PC-9 (cell line): ENCODE measurements around the gene AKAP8. TPM values are rescaled to one million over a fixed set of nuclear protein-coding genes. Genes with fewer than 3 reads are reported as not detected.
"Not testable (repeated sequence)": the region's sequence is repeated elsewhere in the genome, so short reads cannot be mapped to it uniquely, and the experiment has no call there.

Experiments
- BruUV-seq: library from RNA; stranded (reverse); fragments of 400-500 nt; replicated peaks from 2 replicates; lab custom pipeline; 2021; lab: Mats Ljungman, UMichigan
- CTCF ChIA-PET: fragments of 300-600 bp; sonication (Branson Sonifier 250); formaldehyde crosslinking; loops from one replicate; lab custom pipeline; 2022; ENCODE audit warnings: antibody characterized with exemption; lab: Charles Lee
- POLR2A ChIA-PET: fragments of 300-600 bp; sonication (Branson Sonifier 250); formaldehyde crosslinking; loops from one replicate; lab custom pipeline; 2022; ENCODE audit warnings: antibody characterized with exemption; ENCODE audit not compliant: unreplicated experiment; lab: Charles Lee
- DNase-seq, 2 experiments: peaks; one replicate each; pipeline versions ENCODE4 v3.0.0 to v3.0.0-alpha.2; 2015 to 2022; ENCODE audit warnings: mixed read lengths in 1 of 2
- H2AFZ ChIP-seq: fragments of 200-600 bp; sonication (generic); 2 replicates; pipeline ENCODE4 v1.8.1; 2017; ENCODE audit warnings: antibody characterized with exemption
- H3F3A ChIP-seq: fragments of 200-600 bp; sonication (generic); 2 replicates; pipeline ENCODE4 v1.8.1; 2017; ENCODE audit warnings: antibody characterized with exemption, mild to moderate bottlenecking, low read depth; ENCODE audit not compliant: insufficient read depth
- H3K27ac ChIP-seq: fragments of 200-600 bp; sonication (generic); 2 replicates; pipeline ENCODE4 v1.6.1; 2016; ENCODE audit warnings: mixed run types
- H3K27me3 ChIP-seq: fragments of 200-600 bp; sonication (generic); 2 replicates; pipeline ENCODE4 v1.6.1; 2016; ENCODE audit warnings: low read depth, mixed run types; ENCODE audit not compliant: insufficient read depth
- H3K36me3 ChIP-seq: fragments of 200-600 bp; sonication (generic); 2 replicates; pipeline ENCODE4 v1.6.1; 2016; ENCODE audit warnings: low read depth, mixed run types
- H3K4me1 ChIP-seq: fragments of 200-600 bp; sonication (generic); replicated peaks from 2 replicates; pipeline ENCODE4 v1.6.1; 2016; ENCODE audit warnings: mixed run types; ENCODE audit not compliant: insufficient read depth
- H3K4me2 ChIP-seq: fragments of 200-600 bp; sonication (generic); 2 replicates; pipeline ENCODE4 v1.6.1; 2017; ENCODE audit warnings: mixed run types
- H3K4me3 ChIP-seq: fragments of 200-600 bp; sonication (generic); 2 replicates; pipeline ENCODE4 v1.6.1; 2016; ENCODE audit warnings: mixed run types
- H3K79me2 ChIP-seq: fragments of 200-600 bp; sonication (generic); 2 replicates; pipeline ENCODE4 v1.6.1; 2017; ENCODE audit warnings: low read depth, mixed run types
- H3K9me2 ChIP-seq: fragments of 200-600 bp; sonication (generic); 2 replicates; pipeline ENCODE4 v1.8.1; 2017; ENCODE audit warnings: mild to moderate bottlenecking; ENCODE audit not compliant: insufficient read depth
- H3K9me3 ChIP-seq: fragments of 200-600 bp; sonication (generic); 2 replicates; pipeline ENCODE4 v1.8.1; 2016; ENCODE audit warnings: low read depth; ENCODE audit not compliant: insufficient read depth
- H4K20me1 ChIP-seq: fragments of 200-600 bp; sonication (generic); 2 replicates; pipeline ENCODE4 v1.8.1; 2017; ENCODE audit not compliant: insufficient read depth
- EZH2 ChIP-seq: fragments of 200-600 bp; sonication (generic); IDR thresholded peaks from 2 replicates; pipeline ENCODE4 v1.8.0; 2017; ENCODE audit warnings: antibody characterized with exemption, low read depth
- intact Hi-C: fragments of 100-400 bp; cut with micrococcal nuclease; formaldehyde crosslinking; loops from one replicate; pipeline ENCODE4 v1.10.0; 2022; ENCODE audit not compliant: unreplicated experiment
- total RNA-seq: library from RNA; stranded (reverse); gene quantifications from 2 replicates; pipeline ENCODE4 v1.2.3, GENCODE V29; 2021
- TF ChIP-seq, protein P1 (sequence below): fragments of 200-600 bp; sonication (generic); conservative IDR thresholded peaks from 2 replicates; pipeline ENCODE4 v1.6.1; 2017; ENCODE audit warnings: mixed run types, antibody characterized with exemption, mild to moderate bottlenecking, moderate library complexity

Gene AKAP8
- total RNA-seq, 1 experiment from 2014 or later: 43.4 TPM

DNA sequence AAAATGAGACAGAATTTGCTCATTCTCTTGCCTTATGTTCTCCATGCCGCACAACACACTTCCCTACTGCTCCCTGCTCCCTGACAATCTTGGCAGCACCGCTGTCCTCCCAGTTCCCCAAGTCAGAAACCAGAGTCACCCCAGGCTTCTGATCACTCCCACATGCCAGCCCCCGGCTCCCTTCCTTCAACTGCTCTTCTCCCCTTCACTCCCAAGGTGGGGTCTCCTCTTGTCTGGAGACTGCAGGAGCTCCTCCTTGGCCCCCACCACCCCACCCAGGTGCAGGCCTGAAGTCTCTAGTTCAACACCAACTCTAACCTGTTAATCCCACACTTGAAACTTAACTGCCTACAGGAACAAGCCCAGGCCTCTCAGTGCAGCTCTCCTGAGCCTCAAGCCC, 16.8 kb upstream of the AKAP8 start:
- peaks cover 8% of the 10 kb centered on the region; the same call in 1 of the 2 replicates for H3K79me2 ChIP-seq
- TF ChIP-seq, protein P1, sequence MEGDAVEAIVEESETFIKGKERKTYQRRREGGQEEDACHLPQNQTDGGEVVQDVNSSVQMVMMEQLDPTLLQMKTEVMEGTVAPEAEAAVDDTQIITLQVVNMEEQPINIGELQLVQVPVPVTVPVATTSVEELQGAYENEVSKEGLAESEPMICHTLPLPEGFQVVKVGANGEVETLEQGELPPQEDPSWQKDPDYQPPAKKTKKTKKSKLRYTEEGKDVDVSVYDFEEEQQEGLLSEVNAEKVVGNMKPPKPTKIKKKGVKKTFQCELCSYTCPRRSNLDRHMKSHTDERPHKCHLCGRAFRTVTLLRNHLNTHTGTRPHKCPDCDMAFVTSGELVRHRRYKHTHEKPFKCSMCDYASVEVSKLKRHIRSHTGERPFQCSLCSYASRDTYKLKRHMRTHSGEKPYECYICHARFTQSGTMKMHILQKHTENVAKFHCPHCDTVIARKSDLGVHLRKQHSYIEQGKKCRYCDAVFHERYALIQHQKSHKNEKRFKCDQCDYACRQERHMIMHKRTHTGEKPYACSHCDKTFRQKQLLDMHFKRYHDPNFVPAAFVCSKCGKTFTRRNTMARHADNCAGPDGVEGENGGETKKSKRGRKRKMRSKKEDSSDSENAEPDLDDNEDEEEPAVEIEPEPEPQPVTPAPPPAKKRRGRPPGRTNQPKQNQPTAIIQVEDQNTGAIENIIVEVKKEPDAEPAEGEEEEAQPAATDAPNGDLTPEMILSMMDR: no peak
- TF ChIP-seq EZH2: no peak
- no peaks in the 10 kb centered on the region for H3K27me3 ChIP-seq
- peaks cover 31% of the 10 kb centered on the region; the same call in 1 of the 2 replicates for H3F3A ChIP-seq
- H4K20me1 ChIP-seq: peaks cover 29% of the 10 kb centered on the region; the same call in 1 of the 2 replicates
- H3K27ac ChIP-seq: no peak overlapping the region
- intact Hi-C loops: no loop called here
- DNase-seq: no peak
- no peaks in the 10 kb centered on the region for H3K4me1 ChIP-seq
- H2AFZ ChIP-seq: no peak overlapping the region
- H3K9me3 ChIP-seq: no peaks in the 10 kb centered on the region
- no peak overlapping the region for H3K4me2 ChIP-seq
- BruUV-seq: no TSS peak
- CTCF ChIA-PET: no interaction called here
- H3K4me3 ChIP-seq: no peak overlapping the region
- H3K36me3 ChIP-seq: peaks cover 33% of the 10 kb centered on the region
- POLR2A ChIA-PET: interaction anchor here (0.6 kb wide), 1 partner anchor 26 kb away, joined by 26 read pairs; no protein-coding TSS in a partner anchor
- 0 out of 2 replicates have a peak, but pooled peaks cover 3% of the 10 kb centered on the region for H3K9me2 ChIP-seq

DNA sequence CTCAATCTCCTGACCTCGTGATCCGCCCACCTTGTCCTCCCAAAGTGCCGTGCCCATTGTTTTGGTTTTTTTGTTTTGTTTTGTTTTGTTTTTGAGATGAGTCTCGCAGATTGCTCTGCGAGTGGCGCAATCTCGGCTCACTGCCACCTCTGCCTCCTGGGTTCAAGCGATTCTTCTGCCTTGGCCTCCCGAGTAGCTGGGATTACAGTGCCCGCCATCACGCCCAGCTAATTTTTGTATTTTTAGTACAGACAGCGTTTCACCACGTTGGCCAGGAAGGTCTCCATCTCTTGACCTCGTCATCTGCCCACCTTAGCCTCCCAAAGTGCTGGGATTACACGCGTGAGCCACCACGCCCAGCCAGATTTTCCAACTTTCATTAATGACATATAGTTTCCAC, 15.7 kb upstream of the AKAP8 start:
- Histone ChIP-seq H3F3A (peaks cover 37% of the 10 kb centered on the region; the same call in 1 of the 2 replicates), H3K36me3 (peaks cover 22% of the 10 kb centered on the region), H3K79me2 (peaks cover 13% of the 10 kb centered on the region; the same call in 1 of the 2 replicates), H4K20me1 (peaks cover 24% of the 10 kb centered on the region; the same call in 1 of the 2 replicates)
- H3K27me3 ChIP-seq, BruUV-seq, POLR2A ChIA-PET, H3K9me3 ChIP-seq, H3K4me3 ChIP-seq, intact Hi-C loops, H3K4me1 ChIP-seq, H3K27ac ChIP-seq, H3K4me2 ChIP-seq, DNase-seq, H2AFZ ChIP-seq, H3K9me2 ChIP-seq: not testable (repeated sequence)
- CTCF ChIA-PET: interaction anchor here (0.7 kb wide), 1 partner anchor 1447 kb away, joined by 8 read pairs; no protein-coding TSS in a partner anchor

DNA sequence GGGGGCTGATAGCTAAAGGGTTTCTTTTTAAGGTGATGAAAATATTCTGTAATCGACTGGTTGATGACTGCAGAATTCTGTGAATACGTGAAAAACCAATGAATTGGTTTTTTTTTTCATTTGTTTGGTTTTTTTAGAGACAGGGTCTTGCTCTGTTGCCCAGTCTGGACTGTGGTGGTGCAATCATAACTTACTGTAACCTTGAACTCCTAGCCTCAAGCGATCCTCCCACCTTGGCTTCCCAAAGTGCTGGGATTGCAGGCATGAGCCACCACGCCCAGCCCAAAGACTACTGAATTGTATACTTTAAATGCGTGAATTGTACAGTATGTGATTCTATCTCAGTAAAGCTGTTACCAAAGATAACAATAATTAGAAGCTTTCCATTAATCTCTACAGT, 14.8 kb upstream of the AKAP8 start:
- H3K36me3 ChIP-seq: peaks cover 22% of the 10 kb centered on the region

More for the DNA sequence above, 14.8 kb upstream of the AKAP8 start:
- H3K79me2 ChIP-seq: peaks cover 13% of the 10 kb centered on the region; the same call in 1 of the 2 replicates
- H3K9me3 ChIP-seq: no peaks in the 10 kb centered on the region
- ChIA-PET POLR2A (no interaction called here), CTCF (interaction anchor here (0.7 kb wide), 1 partner anchor 1446 kb away, joined by 8 read pairs; no protein-coding TSS in a partner anchor)
- H3K27me3 ChIP-seq: no peaks in the 10 kb centered on the region
- H3K4me1 ChIP-seq: no peaks in the 10 kb centered on the region
- no peak for DNase-seq
- peaks cover 37% of the 10 kb centered on the region; the same call in 1 of the 2 replicates for H3F3A ChIP-seq
- H2AFZ ChIP-seq: no peak overlapping the region
- H3K4me3 ChIP-seq: no peak overlapping the region
- H3K9me2 ChIP-seq: 0 out of 2 replicates have a peak, but pooled peaks cover 3% of the 10 kb centered on the region
- intact Hi-C loops: no loop called here
- BruUV-seq: no TSS peak
- TF ChIP-seq EZH2: no peak
- TF ChIP-seq, protein P1: no peak
- H3K4me2 ChIP-seq: no peak overlapping the region
- no peak overlapping the region for H3K27ac ChIP-seq
- peaks cover 27% of the 10 kb centered on the region for H4K20me1 ChIP-seq
